Measurements from ENCODE around the gene NUP50.

Gene NUP50

DNA sequence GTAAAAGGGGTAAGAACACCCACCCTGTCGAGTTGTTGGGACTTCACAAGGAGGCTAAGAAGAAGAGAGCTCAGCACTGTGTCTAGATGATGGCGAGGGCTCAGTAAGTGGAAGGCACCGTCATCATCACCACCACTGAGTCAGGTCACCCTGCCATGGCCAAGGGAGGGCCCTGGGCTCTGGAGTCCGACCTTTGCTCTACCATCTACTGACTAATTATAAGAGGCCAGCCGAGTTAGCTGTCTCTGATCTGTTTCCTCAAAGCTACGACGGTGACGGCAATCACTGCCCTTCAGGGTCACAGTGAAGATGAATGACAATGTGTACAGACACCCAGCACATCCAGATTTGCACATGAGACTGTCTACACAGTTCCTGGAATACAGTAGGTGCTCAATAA is 47.7 kb downstream of the NUP50 start:
- DNase-seq, result no peak

DNA sequence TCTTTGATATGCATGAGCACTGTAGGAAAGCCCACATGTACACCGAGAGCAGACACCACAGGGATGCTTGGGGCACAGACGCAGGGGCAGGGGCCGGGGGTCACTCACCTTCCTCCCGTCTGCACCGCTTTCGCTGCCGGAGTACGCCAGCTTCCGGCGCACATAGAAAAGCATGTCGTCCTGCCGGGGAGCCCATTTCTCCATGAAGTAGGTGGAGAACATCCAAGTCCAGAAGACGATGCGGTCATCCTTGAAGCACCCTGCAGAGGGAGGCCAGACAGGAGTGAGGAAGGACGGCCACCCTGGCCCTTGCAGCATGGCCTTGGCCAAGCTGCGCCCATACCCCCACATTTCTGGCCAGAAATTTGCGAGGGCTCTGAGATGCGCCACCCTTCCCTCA is 48.1 kb downstream of the NUP50 start:
- no peak for DNase-seq

DNA sequence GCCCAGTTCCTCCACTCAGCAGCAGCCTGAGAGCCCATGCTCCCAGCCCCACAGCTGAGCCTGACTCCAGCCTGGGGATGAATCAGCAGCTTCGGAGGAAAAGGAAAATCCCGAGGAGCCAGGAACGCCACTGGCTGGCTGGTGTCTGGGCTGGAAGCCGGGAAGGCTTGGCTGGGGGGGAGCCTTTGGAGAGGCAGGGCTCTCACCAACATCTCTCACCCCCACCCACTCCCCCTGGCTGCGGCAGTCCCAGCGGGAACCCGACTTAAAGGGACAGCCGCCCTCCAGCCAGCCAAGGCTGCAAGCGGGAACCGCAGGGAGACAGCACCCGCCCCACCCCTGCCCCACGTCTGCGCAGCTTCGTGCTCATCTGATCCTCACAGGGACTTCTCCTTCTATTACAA is 48.6 kb downstream of the NUP50 start:
- peak; percentile 91 for DNase-seq

DNA sequence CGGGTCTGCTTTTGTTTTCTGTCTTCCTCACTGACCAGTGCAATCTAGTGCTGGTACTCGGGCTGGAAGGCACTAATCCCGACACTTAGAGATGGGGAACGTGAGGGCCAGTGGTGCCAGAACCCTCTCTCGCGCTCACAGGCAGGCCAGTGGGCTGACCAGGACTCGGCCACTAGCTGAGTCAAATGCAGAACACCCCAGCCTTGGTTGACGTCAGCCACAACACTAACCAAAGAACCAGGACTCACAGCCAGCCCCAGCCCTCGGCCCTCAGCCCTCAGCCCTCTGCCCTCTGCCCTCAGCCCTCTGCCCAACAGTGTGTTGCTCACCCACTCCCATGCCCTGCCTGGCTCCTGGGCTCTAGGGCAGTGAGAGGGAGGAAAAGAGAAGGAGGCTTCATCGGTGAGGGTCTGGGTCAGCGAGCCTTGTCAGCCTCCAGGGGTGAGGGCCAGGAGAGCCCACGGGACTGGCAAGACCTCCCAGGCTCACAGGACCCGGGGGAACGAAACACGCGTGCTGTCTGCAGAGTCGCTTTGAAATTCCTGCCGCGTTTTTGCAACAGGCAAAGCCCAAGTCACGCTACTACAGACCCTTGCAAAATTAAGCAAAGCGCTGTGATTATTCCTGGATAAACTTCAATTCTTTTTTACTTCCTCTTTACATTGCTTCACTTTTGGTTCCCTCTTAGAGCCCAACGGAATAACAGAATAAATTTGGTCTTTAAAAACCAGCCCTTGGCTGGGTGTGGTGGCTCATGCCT is 49.4 kb downstream of the NUP50 start:
- no peak for DNase-seq

DNA sequence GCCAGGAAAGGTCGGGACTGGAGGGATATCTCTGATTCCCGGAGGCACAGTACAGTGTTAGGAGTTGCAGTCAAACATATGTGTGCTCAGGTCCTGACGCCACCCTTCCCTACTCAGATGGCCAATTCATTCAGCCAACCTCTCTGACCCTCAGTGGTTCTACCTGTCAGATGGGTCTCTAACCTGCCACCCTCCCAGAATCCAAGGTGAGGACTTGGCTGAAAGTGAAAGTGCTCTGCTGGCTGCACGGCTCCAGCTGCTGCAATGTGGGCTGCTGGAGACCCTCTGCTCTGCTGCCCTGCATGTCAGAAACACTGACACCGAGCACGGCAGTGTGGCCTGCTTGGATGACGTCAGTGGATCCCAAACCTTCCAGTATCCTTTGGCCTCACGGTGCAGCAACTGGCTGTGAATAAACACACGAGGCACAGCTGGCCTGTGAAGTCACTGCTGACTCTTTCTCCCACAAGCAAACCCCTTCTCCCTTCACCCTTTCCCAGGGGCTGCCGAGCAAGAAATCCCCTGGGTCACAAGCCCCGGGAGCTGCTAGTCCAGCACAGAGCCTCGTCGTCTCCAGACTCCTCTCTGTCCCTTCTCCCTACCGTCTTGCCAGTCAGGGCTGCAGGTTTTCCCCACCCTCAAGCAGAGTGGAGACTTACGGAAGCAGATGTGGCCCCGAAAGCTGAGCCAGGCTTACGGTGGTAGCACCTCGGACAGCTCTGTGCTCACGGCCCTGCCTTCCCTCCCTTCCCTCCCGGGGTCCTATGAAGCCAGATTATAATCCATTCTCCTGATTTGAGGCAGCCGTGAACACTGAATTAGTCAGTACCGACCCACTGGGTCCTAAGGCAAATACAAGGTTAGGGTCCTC is 52.6 kb downstream of the NUP50 start:
- peak; percentile 27 for DNase-seq

DNA sequence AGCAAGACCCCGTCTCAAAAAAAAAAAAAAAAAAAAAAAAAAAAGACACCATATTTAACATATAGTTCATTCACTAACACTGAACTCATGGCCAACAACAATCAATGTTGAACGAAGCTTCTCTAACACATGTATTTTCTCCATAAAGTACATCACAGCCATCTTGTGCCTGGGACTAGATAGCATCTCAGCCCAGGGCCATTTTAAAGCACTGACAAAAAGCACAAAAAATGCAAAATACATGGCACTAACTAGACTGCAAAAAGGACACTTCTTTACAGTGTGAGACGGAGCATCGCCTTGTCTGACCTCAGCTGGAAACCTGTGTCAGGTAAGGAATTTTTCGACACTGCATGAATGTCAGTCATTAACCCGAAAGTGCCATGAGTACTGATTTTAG is 53.6 kb downstream of the NUP50 start:
- DNase-seq, result no peak

DNA sequence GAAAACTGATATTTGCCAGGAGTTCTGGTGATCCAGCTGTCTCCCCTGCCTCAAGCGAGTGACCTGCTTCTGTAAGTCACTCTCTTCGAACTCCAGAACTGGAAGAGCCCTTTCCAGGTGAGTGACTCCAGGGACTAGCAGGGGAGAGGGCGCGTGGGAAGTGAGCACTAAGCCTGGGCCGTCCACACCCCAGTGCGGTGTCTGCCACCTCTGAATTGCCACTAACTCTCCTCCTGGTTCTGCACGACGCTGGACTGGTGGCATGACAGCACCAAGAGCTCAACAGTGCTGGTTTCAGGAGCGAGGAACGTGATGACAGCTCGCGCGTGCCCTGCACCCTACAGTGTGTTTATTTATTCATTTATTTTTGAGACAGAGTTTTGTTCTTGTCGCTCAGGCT is 54.1 kb downstream of the NUP50 start:
- DNase-seq, result no peak

DNA sequence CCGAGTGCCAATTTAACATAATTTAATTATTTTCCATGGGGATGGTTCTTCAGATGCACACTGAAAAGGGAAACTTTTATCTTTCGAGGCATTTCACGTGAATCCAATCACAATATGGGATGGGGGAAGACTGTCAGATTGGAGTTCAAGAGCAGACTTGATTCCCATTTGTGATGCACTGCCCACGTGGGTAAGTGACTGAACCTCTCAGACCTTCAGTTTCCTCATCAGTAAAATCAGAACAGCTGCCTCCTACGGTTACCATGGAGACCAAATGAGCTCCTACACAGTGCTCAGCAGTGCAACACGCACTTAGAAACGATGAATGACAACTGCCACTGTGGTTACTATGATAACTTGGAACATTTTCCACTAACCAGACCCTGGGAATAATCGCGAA is 55.3 kb downstream of the NUP50 start:
- no peak for DNase-seq

DNA sequence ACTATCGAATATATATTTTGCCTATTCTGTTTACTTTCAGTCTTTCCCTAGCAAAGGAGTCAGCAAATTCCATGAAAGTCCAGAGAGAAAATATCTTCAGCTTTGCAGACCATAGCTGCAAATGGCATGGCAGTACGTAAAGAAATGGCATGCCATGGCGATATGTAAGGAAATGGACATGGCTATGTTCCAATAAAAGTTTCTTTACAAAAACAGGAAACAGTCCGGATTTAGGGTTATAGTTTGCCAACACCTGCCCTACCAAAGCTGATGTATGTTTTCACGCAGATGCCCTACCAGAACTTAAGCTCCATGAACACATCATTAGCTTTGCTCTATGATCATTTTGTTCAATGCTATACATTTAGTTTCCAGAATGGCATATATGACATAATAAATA is 57.5 kb downstream of the NUP50 start:
- DNase-seq, result no peak

DNA sequence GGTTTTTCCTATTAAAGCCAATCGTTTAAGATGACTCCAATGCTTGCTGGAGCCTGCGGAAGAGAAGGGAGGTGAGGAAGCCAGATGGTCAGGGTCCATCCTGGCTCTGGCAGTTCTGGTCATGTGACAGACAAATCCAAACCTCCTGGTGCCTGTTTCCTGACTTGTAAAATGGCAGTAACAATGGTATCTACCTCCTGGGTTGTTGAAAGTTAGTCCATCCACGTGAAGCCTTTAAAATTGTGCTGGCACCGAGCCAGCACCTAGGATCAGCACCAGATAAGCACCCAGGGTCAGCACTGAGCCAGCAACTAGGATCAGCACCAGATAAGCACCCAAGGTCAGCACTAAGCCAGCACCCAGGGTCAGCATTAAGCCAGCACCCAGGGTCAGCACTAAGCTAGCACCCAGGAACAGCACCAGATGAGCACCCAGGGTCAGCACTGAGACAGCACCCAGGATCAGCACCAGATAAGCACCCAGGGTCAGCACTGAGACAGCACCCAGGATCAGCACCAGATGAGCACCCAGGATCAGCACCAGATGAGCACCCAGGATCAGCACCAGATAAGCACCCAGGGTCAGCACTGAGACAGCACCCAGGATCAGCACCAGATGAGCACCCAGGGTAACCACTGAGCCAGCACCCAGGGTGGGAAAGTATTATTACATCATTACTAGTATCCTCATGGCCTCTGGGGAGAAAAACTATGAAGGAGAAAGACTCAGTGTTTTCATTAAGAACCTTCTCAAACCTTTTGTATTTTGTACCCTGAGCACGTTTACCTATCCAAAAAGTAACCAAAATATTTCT is 59.8 kb downstream of the NUP50 start:
- DNase-seq, result no peak

DNA sequence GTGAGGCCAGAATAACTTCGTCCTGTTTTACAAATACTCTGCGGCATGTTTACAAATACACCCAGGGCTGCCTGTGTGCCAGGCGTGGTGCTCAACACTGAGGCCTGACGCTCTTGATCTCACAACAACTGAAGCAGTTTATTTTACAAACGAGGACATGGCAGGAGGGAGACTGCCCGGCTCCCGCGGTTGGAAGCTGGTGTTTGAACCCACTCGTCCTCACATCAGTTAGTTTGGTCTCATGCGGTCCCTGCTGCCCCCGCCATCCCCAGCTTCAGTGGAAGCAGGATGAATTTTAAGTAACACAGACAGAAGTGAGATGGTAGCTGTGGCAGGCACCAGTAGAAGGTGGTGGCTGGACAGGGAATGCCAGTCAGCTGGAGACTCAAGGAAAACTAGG is 60.6 kb downstream of the NUP50 start:
- DNase-seq, result no peak

DNA sequence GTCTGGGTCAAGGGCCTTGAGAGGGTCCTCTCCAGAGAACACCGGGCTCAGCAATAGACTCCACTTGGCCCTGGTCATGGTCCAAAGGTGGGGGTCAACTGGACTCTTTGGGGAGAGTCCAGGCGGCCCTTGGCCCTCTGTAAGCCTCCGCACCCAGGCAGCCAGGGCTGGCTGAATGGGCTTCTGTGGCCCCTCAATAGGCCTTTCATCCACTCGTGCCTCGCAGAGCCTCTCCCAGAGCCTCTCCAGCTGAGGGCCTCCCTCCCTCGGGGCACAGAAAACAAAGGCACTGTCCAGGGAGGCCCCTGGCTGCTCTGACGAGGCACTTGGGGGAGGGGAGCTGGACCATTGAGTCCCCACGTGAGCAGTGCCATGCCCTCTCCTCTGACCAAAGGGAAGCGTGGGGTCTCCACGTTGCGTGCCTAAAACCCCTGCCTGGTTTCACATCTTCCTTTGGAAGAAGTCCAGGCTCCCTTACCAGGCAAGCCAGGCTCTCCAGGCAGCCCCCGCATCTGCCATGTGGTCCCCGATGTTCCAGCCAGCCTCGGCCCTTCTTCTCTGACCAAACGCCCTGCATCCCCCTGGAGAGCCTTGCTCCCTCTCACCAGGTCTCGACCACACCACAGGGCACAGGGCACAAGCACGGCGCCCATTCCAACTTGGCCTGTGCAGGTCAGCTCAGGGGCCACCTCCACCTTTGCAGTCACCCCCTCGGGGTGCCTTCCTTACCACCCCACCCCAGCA is 61.4 kb downstream of the NUP50 start:
- no peak for DNase-seq

DNA sequence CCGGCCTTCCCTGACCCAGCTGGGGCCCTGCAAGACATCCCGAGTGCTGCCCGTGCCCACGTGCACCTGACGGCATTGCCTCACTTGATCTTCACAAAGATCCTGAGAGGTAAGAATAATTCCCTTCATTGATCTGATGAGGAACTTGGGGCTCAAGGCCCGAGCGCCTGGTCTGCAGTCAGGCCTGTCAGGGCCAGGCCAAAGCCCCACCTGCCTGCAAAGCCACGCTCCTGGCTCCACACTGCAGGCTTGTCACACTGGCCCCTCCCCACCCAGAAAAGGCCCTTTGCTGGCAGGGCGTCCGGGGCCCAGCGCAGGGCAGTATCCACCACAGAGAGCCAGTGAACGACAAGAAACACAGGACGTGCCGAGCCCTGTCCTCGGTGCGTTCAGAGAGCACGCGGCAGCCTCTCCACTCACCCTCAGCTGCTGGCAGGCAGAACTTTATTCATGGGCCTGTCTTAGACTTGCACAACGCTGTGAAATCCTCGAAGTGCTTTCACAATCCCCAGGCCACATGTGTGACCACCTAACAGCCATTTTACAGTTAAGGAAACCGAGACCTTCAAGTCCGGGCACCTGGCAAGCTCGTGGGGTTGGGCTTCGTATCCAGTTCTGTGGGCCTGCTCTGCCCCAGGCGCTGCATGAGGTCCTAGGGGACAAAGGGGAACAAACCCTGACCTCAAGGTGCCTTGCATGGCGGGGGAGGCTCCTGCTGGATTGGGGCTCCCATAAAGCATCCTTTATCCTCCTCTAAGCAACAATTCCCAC is 62.2 kb downstream of the NUP50 start:
- DNase-seq, result no peak

DNA sequence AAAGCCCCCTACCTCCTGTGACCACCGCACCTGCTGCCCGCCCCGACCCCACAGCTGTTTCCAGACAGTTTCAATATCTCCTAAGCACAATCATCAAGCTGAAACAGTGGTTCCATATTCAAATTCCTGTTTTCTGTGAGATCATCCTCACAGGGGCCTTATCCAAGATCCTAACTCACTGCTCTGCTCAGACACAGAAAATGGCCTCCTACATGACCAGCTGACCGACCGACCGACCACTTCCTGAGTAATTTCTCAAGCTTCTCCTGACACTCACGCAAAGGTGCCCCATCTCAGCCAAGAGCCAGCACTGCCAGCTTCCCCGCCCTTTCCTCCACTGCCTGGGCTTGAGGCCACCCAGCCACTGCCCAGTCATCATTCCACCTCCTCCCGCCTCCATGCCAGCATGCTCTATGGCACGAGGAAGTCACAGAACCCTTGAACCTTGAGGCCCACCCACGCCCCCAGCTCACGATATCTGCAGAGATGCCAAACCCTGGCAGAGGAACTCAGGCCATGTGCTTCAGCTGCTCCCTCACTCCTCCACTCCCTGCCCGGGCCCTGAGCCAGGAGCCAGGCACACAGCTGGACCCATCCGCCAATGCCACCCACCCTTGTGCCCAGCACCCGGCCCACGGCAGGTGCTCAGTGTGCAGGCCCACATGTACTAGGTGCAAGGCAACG is 62.9 kb downstream of the NUP50 start:
- no peak for DNase-seq

DNA sequence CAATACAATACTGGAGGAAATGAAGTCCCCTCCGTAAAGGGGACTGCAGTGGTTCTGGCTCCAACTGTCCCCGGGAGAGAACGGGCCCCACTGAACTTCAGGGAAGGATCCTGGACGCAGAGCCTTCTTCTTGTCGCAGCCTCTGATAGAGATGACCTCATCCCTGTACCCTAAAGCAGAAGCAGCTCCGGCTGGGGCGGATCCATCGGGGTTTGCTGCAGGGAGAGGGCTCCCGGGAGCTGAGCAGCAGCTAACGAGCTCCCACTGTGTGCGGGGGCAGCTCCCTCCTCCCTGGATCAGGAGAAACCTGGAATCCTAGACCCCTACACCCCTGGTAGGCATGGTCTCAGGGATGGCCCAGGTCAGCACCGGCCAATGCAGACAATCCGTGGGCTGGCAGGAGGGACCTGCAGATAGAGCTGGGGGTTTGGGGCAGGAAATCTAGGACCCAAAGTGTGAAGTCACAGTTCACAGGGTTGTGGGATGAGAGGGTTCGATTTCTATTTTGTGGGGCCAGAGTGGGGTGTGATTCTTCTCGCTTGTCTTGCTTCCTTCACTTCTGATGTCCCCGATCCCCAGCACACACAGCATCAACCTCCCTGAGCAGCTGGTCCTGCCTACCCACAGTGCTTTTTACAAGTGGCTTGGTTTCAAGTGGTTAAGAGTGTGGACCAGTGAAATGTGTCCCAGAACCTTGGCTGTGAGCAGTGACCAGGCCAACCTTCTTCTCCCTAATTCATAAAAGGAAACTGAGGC is 64.1 kb downstream of the NUP50 start:
- no peak for DNase-seq

DNA sequence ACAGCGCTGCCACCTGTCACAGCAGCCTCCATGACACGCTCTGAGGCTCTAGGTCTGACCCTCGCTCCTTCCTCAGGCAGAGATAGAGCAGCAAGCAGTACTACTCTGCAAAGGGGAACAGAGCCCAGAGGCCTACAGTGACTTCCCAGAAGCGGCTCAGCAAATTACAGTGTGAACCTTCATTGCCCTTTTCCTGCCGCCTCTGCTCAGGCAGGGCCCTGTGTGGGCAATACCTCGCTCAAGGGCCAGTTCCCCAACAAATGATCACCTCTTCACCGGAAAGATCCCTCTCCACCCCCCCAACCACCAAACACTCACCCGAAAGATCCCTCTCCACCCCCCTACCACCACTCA is 64.7 kb downstream of the NUP50 start:
- no peak for DNase-seq

DNA sequence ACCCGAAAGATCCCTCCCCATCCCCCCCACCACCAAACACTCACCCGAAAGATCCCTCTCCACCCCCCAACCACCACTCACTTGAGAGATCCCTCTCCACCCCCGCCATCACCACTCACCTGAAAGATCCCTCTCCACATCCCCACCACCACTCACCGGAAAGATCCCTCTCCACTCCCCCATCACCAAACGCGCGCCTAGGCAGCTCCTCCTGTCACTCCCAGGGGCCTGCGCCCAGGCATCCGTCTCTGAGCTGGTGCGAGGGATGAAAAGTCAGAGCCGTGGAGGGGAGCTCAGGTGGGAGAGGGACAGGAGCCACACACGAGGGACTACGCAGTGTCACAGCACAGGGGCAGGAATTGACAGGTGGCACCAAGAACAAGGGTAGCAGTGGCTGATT is 65.5 kb downstream of the NUP50 start:
- DNase-seq, result no peak

DNA sequence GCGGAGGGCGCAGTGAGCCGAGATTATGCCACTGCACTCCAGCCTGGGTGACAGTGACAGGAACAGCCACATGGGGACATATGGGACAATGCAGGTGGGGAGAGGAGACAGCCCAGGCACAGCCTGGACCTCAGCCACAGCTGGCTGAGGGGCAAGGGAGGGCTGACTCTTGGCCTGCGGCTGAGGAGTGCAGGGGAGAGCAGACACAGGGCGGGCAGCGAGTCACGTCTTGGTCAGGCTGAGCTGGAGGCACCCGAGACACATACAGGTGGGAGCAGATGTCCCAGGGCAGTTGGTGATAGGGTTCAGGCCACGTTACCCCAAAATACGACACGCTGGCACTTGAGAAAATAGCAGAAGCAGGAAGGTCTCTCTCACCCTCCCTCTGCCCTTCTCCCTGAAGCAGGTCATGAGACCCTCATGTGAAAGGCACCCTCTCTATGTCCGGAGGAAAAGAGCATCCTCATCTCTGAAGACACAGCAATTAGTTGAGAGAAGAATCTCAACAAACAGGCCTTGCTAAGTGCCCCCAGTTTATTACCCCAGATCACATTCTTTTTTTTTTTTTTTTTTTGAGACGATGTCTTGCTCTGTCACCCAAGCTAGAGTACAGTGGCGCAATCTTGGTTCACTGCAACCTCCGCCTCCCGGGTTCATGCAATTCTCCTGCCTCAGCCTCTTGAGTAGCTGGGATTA is 66.4 kb downstream of the NUP50 start:
- no peak for DNase-seq

DNA sequence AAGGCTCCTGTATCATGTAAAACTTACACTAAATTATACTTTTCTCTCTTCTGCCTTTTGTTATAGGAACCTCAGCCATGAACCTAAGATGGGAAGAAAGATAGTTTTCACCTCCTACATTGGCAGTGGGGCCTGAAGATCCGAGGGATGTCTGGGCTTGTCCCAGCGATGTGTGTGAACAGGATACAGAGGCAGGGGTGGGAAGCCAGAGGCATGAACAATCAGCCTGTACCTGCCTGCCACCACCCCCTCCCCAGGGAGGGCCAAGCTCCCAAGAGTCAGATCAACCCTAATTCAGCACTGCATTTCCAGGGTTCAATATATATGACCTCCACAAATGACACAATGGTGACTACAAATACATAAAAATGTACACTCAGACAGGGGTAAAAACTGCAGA is 67.6 kb downstream of the NUP50 start:
- DNase-seq, result no peak

DNA sequence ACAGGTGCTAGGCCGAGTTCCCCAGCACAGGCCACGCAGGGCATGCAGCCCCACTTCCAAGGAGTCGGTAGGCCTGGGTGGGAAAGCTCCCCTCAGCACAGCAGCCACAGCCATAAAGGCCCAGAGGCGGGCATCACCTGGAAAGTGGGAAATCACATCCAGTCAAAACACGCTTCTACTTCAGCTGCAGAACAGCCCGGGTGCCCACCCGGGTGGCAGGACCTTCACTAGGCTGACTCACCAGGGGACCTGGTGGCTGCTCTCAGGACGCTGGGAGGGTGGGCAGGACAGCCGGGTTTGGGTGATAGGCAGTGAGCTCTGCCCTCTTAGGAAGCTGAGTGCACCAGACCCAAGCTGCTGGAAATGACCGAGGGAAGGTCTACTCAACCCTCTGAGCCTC is 69.7 kb downstream of the NUP50 start:
- no peak for DNase-seq

All from fibroblast of upper back skin (primary cell).